Fibroblast of lung (primary cell): ENCODE measurements around the gene PLEKHA6. TPM values are rescaled to one million over a fixed set of nuclear protein-coding genes. Genes with fewer than 3 reads are reported as not detected.
A peak's percentile ranks its signal among the peaks of the same experiment; 100 is the strongest.

Source experiments
- DNase-seq, 2 donors: peaks; one replicate each; pipeline versions ENCODE4 v3.0.0 to v3.0.0-alpha.2; 2010; ENCODE audit warnings: low read depth in 2 of 2
- H2AFZ ChIP-seq: 2 replicates; pipeline ENCODE4 v1.5.1; 2012; ENCODE audit warnings: low read length, control low read depth, inconsistent platforms
- H3K27ac ChIP-seq: 2 replicates; pipeline ENCODE4 v1.5.1; 2011; ENCODE audit warnings: low read length, control low read depth; ENCODE audit not compliant: insufficient read depth
- H3K27me3 ChIP-seq: 2 replicates; pipeline ENCODE4 v1.5.1; 2011; ENCODE audit warnings: mild to moderate bottlenecking, low read length; ENCODE audit not compliant: control insufficient read depth, insufficient read depth
- H3K36me3 ChIP-seq: 2 replicates; pipeline ENCODE4 v1.5.1; 2011; ENCODE audit warnings: low read length; ENCODE audit not compliant: control insufficient read depth, insufficient read depth
- H3K4me1 ChIP-seq: 2 replicates; pipeline ENCODE4 v1.5.1; 2011; ENCODE audit warnings: low read length; ENCODE audit not compliant: control insufficient read depth, insufficient read depth; ENCODE audit errors: extremely low read depth
- H3K4me2 ChIP-seq: 2 replicates; pipeline ENCODE4 v1.5.1; 2011; ENCODE audit warnings: low read length, control low read depth; ENCODE audit not compliant: insufficient read depth; ENCODE audit errors: extremely low read depth
- H3K4me3 ChIP-seq, 4 experiments: fragments of 200-600 bp in 1 of 4; sonication (generic) in 1 of 4; replicated peaks in 1 of 4; 2 replicates each; pipeline ENCODE4 v1.5.1; 2011 to 2016; ENCODE audit warnings: low read length in 4 of 4, low read depth in 3 of 4, mild to moderate bottlenecking in 3 of 4, control low read depth in 2 of 4, inconsistent platforms in 1 of 4, mixed read lengths in 1 of 4; ENCODE audit not compliant: insufficient read depth in 1 of 4; ENCODE audit errors: control extremely low read depth in 1 of 4
- H3K79me2 ChIP-seq: 2 replicates; pipeline ENCODE4 v1.5.1; 2012; ENCODE audit warnings: mild to moderate bottlenecking, low read length, inconsistent platforms; ENCODE audit not compliant: control insufficient read depth, insufficient read depth
- H3K9ac ChIP-seq: 2 replicates; pipeline ENCODE4 v1.5.1; 2011; ENCODE audit warnings: mild to moderate bottlenecking, low read length, control low read depth; ENCODE audit not compliant: insufficient read depth
- H3K9me3 ChIP-seq: 2 replicates; pipeline ENCODE4 v1.5.1; 2012; ENCODE audit warnings: low read depth, low read length; ENCODE audit not compliant: control insufficient read depth, insufficient read depth
- H4K20me1 ChIP-seq: 2 replicates; pipeline ENCODE4 v1.5.1; 2011; ENCODE audit warnings: low read length; ENCODE audit not compliant: control insufficient read depth, insufficient read depth; ENCODE audit errors: extremely low read depth
- EZH2 ChIP-seq: IDR thresholded peaks from 2 replicates; pipeline ENCODE4 v1.5.1; 2012; ENCODE audit warnings: low read length, control low read depth, mild to moderate bottlenecking; ENCODE audit errors: missing control alignments
- polyA plus RNA-seq, 2 donors: library from polyadenylated mRNA; depleted of rRNA in 1 of 2; stranded (reverse) in 1 of 2; unstranded in 1 of 2; fragments of >200 nt; gene quantifications; 2 replicates each; pipeline ENCODE4 v1.2.1, GENCODE V29; 2011 to 2012; ENCODE audit warnings: missing spikeins in 1 of 2
- total RNA-seq: library from RNA; depleted of rRNA; stranded (reverse); fragments of >200 nt; gene quantifications from 2 replicates; pipeline ENCODE4 v1.2.1, GENCODE V29; 2014
- TF ChIP-seq, protein P1 (sequence below), 2 donors: IDR thresholded peaks in 1 of 2; conservative IDR thresholded peaks in 1 of 2; 1 replicate in 1 of 2; 2 replicates in 1 of 2; pipeline ENCODE4 v1.5.1; 2011 to 2012; ENCODE audit warnings: low read length in 2 of 2, control low read depth in 1 of 2, inconsistent platforms in 1 of 2, low read depth in 1 of 2, mild to moderate bottlenecking in 1 of 2

PLEKHA6 gene
- total and polyA plus RNA-seq, 2 donors (not counting 1 experiment from before 2014, with no cell fraction given): 3.8 to 4.3 TPM

GRCh38 chr1:204363335-204364114 lies 3.8 kb upstream of the PLEKHA6 start:
- TF ChIP-seq, protein P1, sequence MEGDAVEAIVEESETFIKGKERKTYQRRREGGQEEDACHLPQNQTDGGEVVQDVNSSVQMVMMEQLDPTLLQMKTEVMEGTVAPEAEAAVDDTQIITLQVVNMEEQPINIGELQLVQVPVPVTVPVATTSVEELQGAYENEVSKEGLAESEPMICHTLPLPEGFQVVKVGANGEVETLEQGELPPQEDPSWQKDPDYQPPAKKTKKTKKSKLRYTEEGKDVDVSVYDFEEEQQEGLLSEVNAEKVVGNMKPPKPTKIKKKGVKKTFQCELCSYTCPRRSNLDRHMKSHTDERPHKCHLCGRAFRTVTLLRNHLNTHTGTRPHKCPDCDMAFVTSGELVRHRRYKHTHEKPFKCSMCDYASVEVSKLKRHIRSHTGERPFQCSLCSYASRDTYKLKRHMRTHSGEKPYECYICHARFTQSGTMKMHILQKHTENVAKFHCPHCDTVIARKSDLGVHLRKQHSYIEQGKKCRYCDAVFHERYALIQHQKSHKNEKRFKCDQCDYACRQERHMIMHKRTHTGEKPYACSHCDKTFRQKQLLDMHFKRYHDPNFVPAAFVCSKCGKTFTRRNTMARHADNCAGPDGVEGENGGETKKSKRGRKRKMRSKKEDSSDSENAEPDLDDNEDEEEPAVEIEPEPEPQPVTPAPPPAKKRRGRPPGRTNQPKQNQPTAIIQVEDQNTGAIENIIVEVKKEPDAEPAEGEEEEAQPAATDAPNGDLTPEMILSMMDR (conservative IDR thresholded peaks at IDR 0.05 in 1 of 2, IDR thresholded peaks at IDR 0.05 in 1 of 2; ENCODE audit: low read depth in 1 of 2, low read length in 2 of 2): peak; percentile 97 to 99
- TF ChIP-seq EZH2: no peak
- peak; percentile 57 to 78 for DNase-seq
- Histone ChIP-seq H3K79me2 (no peaks in the 10 kb centered on the region), H3K27ac (no peak overlapping the region), H4K20me1 (no peaks in the 10 kb centered on the region), H3K9ac (peak overlapping the region; percentile 20), H3K36me3 (no peaks in the 10 kb centered on the region), H3K4me2 (peak overlapping the region; percentile 92), H3K9me3 (no peaks in the 10 kb centered on the region), H3K4me1 (peaks cover 10% of the 10 kb centered on the region), H3K27me3 (peaks cover 2% of the 10 kb centered on the region), H2AFZ (peak overlapping the region; percentile 94), H3K4me3 (peak overlapping the region; percentile 38 to 60 (median 48))

- peak overlapping the region; percentile 92 for H3K4me2 ChIP-seq
- H3K79me2 ChIP-seq: no peaks in the 10 kb centered on the region
- peaks cover 10% of the 10 kb centered on the region for H3K4me1 ChIP-seq
- peaks cover 2% of the 10 kb centered on the region for H3K27me3 ChIP-seq
- no peak overlapping the region for H3K27ac ChIP-seq
- peak overlapping the region; percentile 38 to 60 (median 48) for H3K4me3 ChIP-seq
- H3K36me3 ChIP-seq: no peaks in the 10 kb centered on the region
- H3K9me3 ChIP-seq: no peaks in the 10 kb centered on the region
- no peaks in the 10 kb centered on the region for H4K20me1 ChIP-seq
- TF ChIP-seq, protein P1 (conservative IDR thresholded peaks at IDR 0.05 in 1 of 2, IDR thresholded peaks at IDR 0.05 in 1 of 2; ENCODE audit: low read depth in 1 of 2, low read length in 2 of 2): no peak
- no peak for TF ChIP-seq EZH2
- DNase-seq: no peak
- H3K9ac ChIP-seq: no peak overlapping the region
- H2AFZ ChIP-seq: peak overlapping the region; percentile 94
Measured at GRCh38 chr1:204362984-204363334, 3.2 kb upstream of the PLEKHA6 start.

GRCh38 chr1:204361781-204362180 lies 2.1 kb upstream of the PLEKHA6 start:
- no peak for DNase-seq
- H3K4me1 ChIP-seq: peaks cover 10% of the 10 kb centered on the region
- H3K9ac ChIP-seq: no peak overlapping the region
- H3K4me2 ChIP-seq: no peak overlapping the region
- H3K36me3 ChIP-seq: no peaks in the 10 kb centered on the region
- no peak overlapping the region for H2AFZ ChIP-seq
- peaks cover 2% of the 10 kb centered on the region for H3K27me3 ChIP-seq
- no peaks in the 10 kb centered on the region for H3K79me2 ChIP-seq
- H4K20me1 ChIP-seq: no peaks in the 10 kb centered on the region
- TF ChIP-seq, protein P1 (conservative IDR thresholded peaks at IDR 0.05 in 1 of 2, IDR thresholded peaks at IDR 0.05 in 1 of 2; ENCODE audit: low read depth in 1 of 2, low read length in 2 of 2): no peak
- no peak for TF ChIP-seq EZH2
- H3K27ac ChIP-seq: no peak overlapping the region
- H3K9me3 ChIP-seq: no peaks in the 10 kb centered on the region
- no peak overlapping the region for H3K4me3 ChIP-seq
